Inferior parietal cortex (tissue), 1 donor: Measurements from ENCODE around the gene WDFY3.

Experiments used
- DNase-seq: peaks from one replicate; pipeline ENCODE4 v3.0.0-alpha.2; 2016; ENCODE audit errors: extremely low spot score

Gene WDFY3

DNA sequence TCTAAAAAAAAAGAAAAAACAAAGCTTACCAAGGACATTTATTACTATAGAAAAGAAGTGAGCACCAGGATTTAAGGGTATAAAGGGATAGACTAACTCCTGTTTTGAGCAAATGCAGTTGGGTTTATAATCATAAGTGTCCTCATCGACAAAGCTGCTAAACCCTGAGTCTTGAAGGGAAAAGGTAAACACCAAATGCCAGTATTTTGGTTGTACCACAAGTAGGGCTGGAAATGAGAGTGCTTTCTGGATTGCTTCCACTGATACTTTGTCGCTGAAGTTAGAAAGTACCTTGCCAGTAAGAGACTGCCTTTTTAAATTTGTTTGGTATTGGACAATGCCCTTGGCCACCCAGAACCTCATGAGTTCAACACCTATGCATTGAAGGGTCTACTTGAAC is 53.7 kb downstream of the WDFY3 start:
- DNase-seq = no peak

DNA sequence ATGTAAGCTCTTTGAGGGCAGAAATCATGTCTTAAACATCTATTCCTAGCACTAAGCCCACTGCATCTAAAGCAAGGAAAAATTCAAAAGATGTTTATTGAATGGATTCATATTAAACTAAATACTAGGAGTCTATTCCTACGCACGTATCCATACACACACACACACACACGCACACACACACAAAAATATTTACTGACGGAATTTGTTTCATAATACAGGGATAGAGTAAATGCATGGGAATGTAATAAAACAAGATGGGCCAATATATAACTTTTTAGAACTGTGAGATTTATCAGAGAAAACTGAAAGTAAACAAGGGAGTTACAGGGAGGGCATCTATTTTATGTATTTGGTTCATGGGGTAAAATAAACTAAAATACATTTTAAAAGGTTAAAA is 57.6 kb downstream of the WDFY3 start:
- DNase-seq = no peak

DNA sequence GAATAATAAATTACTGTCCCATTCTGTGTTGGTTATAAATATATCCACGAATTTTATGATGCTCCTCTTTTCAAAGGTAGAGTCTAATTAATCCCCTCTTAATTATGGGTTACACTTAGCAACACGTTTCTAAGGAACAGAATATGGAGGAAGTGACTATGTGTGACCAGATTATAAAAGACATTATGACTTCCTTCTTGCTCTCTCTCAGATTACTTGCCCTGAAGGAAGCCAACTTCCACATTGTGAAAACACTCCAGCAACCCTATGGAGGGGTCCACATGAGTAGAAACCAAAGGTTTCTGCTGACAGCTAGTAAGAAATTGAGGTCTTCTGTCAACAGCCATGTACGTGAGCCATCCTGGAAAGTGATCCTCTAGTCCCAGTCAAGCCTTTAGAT is 59.3 kb downstream of the WDFY3 start:
- no peak for DNase-seq

DNA sequence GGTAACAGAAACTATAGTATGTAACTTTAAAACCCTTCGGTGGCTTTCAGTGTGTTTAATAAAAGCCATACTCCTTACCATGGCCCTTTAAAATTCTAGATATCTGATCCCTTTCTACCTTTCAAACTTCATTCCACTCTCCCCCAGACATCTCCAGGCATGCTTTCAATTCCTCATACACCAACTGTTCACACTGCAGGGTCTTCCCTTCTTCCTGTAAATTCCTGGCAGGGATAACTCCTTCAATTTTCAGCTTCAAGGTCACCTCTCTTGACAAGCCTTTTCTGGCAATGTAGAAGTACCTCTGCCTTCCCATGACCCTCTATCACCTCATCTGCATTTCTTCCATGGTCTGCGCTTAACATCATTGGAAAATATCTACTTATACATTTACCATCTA is 60.8 kb downstream of the WDFY3 start:
- DNase-seq = no peak

DNA sequence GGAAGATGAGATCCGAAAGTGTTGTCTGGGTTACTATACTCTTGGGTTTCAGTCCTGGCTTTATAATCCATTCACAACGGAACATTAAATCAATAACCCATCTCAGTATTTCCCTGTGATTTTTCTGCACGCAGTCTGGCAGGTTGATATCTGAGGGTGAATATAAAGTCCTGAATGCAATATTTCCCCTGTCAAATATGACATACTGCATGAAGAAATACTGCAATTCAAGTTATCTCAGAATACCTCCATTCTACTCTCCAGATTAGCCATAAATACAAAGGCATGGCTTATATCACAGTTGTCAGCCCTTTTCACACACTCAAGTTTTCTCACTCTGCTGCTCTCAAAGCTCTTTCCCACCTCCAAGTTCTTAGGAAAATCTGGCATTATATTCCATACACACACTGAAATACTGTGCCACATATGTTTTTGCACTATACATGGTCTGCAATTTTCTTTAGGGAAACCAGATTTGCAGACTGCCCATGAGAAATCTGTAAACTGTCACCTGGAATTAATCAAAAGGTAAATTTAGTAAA is 64.7 kb downstream of the WDFY3 start:
- DNase-seq = no peak

DNA sequence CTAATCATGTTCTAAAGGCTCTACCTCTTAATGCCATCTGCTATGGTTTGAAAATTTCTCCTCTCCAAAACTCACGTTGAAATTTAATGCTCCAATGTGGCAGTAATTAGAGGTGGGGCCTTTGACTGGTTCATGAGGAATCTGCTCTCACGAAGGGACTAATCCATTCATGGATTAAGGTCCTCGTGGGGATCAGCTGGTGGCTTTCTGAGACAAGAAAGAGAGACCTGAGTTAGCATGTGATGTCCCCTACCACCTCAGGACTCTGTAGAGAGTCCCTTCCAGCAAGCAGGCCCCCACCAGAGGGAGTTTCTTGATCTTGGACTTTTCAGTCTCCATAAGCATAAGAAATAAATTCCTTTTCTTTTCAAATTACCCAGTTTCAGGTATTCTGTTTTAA is 65.3 kb downstream of the WDFY3 start:
- no peak for DNase-seq

DNA sequence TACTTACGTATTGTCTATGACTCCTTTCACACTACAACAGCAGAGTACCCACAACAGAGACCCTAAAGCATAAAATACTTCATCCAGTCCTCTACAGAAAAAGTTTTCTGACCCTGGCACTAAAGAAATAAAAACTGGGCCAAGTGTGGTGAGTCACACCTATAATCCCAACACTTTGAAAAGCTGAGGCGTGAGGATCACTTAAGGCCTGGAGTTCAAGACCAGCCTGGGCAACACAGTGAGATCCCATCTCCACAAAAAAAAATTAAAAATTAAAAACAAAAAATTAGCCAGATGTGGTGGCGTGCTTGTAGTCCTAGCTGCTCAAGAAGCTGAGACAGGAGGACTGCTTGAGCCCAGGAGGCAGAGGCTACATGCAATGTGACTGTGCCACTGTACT is 66.9 kb downstream of the WDFY3 start:
- no peak for DNase-seq

DNA sequence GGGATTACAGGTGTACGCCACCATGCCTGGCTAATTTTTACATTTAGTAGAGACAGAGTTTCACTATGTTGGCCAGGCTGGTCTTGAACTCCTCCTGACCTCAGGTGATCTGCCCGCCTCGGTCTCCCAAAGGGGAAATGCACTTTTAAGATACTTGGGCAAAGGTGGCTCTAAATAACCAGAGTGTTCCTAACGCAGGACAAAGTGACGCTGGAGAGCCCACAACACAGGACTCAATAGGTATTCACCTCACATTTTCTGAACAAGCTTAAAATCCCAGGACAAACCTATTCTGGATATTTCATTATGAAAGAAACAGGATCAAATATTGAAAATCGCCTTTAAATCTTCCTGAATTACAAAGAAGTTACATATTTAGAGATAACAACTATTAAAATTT is 69.0 kb downstream of the WDFY3 start:
- DNase-seq = no peak

DNA sequence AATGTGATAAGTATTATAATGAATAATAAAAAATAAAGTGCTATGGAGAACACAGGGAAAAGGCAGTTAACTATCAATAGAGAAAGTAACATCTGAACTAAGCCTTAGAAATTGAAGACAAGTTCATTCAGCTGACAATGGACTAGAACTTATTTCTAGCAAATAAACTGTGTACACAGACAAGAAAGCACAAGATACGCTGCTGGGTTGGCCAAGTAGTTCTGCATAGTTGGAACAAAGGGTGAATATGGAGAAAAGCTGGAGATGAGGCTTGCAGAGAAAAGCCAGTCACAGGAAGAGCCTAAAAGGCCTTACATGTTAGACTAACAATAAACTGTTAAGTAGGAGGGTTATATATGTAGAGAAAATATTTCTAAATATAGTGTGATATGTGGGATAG is 71.2 kb downstream of the WDFY3 start:
- no peak for DNase-seq

DNA sequence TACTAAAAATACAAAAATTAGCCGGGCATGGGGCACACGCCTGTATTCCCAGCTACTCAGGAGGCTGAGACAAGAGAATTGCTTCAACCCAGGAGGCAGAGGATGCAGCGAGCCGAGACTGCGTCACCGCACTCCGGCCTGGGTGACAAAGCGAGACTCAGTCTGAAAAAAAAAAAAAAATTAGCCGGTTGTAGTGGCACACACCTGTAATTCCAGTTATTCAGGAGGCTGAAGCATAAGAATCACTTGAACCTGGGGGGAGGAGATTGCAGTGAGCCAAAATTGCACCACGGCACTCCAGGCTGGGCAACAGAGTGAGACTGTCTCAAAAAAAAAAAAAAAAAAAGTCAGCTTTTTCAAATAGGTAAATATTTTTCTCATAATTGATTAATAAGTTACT is 71.9 kb downstream of the WDFY3 start:
- DNase-seq = no peak

DNA sequence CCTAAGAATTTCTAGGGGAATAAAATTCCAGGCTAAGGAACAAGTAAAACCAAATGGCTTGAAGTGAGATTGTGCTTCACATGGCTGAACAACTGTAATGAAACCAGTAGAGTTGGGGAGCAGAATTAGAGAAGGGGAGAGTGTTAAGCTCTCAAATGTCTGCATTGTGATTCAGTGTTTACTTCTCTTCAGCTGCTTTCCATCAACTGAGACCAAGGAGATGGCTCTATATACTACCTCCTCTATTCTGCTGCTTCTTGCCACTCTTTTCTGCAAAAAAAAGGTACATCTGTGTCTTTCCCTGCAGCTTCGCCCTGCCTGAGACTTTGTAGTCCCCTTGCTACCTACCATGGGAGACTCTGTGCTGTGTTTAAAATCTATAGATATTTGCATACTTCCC is 73.5 kb downstream of the WDFY3 start:
- DNase-seq = no peak

DNA sequence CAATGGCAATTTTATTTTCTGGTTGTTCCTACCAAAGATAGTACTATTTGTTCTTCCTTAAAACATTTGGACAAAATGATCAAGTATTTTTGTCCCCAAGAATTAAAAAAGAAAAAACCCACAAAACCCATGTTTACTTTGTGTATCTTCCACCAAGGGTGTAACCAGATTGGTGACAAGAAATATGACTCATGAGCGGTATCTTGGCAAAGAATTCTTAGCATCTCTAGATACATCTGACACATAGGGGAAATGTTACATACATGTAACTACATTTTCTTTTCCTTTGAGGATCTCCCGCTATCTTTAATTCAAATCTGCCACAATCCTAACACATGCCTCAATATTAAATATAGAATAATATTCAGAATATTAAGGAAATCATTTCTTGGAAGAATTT is 78.7 kb downstream of the WDFY3 start:
- DNase-seq = peak; percentile 35

DNA sequence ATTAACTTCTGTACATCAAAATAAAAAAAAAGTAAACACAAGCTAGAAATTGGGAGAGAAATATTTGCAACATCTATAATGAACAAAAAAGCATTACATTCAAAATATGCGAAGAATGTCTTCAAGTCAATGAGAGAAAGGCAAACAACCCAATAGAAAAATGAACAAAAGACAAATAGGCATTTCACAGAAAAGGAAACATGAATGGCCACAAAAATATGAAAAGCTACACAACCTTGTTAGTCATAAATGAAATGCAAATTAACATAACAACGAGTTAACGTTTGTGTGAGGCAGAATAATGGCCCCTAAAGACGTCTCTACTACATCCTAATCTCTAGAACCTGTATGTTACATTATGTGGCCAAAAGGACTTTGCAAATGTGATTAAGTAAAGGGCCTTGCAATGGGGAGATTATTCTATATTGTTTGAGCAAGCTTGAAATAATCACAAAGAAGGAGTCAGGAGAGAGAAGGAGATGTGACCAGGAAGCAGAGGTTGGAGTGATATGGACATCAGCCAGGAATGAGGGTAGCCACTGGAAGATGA is 86.8 kb downstream of the WDFY3 start:
- no peak for DNase-seq

DNA sequence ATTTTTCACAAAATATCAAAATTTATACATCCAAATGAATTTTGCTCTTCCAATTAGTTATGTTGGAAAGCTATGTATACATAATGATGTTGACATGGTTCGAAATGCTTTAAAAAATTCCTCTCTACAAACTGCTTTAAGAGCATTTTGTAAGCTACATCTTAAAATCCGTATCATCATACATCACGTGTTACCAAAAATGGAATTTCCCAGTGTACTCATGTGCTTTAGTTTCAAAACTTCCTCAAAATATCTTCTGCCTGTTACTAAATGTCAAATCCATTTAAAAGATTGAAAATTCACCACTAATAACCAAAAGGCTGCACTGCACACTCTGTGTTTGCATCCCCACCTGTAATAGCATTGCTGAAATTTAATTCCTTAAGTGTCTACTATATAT is 87.9 kb downstream of the WDFY3 start:
- no peak for DNase-seq

DNA sequence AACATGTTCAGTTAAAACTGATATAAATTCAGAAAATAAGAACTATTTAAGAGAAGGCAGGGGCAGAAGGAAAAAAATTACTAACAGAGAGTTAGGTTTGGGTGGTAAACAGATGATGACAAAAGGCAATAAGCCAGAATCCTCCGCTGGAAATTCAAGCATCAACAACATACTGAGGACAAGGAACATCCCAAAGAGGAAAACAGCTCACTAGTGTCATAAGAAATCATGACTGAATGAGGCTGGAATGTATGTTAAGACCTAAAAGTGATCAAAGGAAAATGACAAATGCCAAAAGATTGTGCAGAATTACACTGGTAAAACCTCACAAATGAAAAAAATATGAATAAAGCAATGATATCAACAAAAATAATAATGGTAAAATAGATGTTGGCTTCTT is 88.4 kb downstream of the WDFY3 start:
- DNase-seq = no peak

DNA sequence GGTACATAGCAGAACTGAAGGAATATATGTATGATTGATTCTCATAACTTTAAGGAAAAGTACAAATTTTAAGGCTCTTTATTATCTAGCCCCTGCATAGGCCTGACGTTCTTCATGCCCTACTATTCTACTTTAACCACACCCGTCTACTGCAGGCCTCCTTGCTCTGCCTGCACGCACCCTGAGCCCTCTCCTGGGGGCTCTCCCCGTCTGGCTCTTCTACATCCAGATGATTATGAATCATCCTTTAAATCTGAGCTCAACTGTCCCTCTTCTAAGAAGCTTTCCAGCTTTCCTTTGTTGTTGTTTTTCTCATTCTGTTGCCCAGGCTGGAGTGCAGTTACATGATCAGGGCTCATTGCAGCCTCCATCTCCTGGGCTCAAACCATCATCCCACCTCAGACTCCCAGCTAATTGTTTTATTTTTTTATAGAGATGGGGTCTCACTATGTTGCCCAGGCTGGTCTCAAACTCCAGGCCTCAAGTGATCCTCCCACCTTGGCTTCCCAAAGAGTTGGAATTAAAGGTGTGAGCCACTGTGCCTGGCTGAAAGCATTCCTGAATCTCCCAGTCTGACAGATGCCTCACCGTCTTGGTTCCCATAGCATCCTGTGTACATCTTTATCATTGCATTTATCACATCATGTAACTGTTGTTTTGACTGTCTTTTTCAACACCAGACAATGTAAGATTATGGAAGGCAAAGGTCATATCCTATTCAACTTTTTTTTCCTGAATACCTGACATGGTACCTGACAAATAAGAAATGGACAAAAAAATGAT is 89.2 kb downstream of the WDFY3 start:
- no peak for DNase-seq

DNA sequence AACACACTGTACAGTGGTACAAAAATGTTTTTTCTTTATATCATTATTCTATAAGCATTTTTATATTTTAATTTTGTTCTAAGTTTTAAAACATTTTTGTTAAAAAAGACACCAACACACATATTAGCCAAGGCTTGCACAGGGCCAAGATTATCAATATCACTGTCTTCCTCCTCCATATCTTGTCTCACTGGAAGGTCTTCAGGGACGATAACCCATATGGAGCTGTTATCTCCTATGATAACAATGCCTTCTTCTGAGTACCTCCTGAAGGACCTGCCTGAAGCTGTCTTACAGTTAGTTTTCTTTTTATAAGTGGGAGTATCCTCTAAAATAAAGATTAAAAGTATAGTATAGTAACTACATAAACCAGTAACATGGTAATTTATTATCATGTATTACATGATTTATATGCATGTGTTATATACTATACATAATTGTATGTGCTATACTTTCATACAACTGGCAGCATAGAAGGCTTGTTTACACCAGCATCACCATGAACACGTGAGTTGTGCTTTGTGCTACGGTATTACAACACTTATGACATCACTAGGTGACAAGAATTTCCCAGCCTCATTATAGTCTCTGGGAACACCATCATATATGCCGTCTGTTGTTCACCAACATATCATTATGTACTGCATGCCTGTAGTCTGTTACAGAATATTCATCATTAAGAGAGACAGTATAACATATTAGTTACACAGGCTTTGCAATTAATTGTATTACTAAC is 90.7 kb downstream of the WDFY3 start:
- DNase-seq = no peak

DNA sequence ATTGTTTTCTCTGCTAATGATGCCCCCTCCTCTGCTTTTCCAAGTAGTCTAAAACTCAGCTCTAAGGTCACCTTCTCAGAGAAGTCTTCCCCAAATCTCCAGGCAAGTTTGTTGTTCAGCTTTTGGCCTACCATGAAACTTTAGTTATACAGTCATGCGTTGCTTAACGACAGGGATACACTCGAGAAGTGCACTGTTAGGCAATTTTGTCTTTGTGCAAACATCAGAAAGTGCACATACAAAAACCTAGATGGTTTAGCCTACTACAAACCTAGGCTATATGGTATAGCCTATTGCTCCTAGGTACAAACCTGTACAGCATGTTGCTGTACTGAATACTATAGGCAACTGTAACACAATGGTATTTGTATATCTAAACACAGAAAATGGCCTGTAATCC is 91.9 kb downstream of the WDFY3 start:
- no peak for DNase-seq

DNA sequence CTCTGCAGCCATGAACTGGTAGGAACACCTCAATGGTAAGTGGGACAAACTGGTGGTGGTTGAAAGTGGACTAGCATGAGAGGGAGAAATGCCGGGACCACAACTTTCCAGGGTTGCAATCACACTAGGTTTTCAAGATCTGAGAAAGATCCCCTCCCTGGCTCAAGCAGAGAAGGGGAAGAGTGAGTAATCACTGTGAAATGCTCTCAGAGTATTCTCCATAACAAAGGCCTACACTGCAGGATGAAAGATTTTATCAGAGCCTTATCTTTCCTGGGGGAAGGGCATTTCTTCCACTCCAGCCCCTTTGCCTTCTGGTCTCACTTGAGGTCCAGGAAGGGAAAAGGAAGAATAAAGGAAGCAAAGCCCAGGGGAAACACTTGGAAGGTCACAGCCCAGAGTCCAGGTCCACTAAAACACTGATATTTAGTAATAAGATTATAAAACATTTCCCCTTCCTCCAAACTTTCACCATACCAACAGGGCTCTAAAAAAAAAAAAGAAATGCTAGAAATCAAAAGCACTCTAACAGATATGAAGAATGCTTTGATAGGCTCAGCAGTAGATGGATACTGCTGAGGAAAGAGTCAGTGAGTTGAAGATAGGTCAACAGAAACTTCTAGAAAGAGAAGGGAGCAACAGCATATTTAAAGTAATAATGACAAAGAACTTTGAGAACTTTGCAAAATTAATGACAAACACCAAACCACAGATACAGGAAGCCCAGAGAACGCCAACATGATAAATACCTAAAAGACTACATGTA is 95.9 kb downstream of the WDFY3 start:
- DNase-seq = no peak

DNA sequence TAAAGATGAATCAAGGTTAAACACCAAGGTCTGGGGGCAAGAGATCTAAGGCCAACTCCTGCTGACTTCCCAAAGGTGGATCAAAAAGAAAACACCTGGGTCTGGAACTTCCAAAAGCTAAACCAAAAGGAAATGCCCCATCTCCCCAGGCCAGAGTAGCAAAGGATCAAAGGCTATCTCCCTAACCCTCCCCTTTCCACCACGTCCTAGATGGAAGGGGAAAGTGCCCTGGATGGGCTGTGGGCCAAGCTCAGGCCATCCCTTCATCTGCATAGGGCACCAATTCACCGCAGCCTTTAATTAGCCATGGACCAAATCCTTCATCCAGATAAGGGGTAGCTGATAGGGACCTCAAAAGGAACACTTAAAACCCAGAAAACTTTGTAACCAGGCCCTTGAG is 100.2 kb downstream of the WDFY3 start:
- no peak for DNase-seq

DNA sequence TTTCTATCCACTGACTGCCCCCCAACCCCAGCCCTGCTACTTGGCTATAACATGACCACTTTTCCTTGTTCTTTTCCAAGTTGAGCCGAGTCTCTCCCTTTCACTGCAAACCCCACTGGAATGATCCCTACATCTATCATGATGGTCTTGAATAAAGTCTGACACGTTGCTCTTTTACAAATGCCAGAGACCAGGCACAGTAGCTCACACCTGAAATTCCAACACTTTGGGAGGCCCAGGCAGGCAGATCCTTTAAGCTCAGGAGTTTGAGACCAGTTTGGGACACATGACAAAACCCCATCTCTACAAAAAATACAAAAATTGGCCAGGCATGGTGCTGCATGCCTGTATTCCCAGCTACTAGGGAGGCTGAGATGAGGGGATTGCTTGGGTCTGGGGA is 100.9 kb downstream of the WDFY3 start:
- DNase-seq = no peak

DNA sequence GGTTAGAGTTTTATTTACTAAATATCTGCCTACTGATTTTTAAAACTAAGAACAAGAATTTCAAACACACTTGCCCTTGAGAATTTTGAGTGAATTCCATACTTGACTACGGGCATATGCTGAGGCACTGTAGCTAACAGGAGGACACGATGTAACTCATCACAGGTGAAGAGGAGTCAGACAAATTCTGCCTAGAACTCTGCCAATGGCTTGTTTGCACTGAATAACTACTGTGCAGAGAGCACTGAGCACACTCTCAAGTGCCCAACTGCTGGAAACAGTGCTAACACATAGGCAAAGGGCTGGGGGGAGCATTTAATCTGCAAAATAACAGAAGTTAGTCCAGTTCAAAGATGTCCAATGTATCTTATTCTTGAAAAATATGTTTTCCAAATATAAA is 104.4 kb downstream of the WDFY3 start:
- no peak for DNase-seq
